Ishikawa (cell line): ENCODE measurements around the gene DYRK4.

Experiments
- CEBPB ChIP-seq: IDR thresholded peaks from 2 replicates; pipeline ENCODE4 v1.6.1; 2012
- CREB1 ChIP-seq: IDR thresholded peaks from 2 replicates; pipeline ENCODE4 v1.6.1; 2012; ENCODE audit warnings: low read depth
- EGR1 ChIP-seq: IDR thresholded peaks from 2 replicates; pipeline ENCODE4 v1.6.1; 2012
- EP300 ChIP-seq: IDR thresholded peaks from 2 replicates; pipeline ENCODE4 v1.6.1; 2012; ENCODE audit warnings: borderline replicate concordance
- FOXM1 ChIP-seq: IDR thresholded peaks from 2 replicates; pipeline ENCODE4 v1.6.1; 2012; ENCODE audit warnings: low read depth, borderline replicate concordance
- MAX ChIP-seq: IDR thresholded peaks from 2 replicates; pipeline ENCODE4 v1.6.1; 2012
- NFIC ChIP-seq: IDR thresholded peaks from 2 replicates; pipeline ENCODE4 v1.6.1; 2012
- RAD21 ChIP-seq: IDR thresholded peaks from 2 replicates; pipeline ENCODE4 v1.6.1; 2012; ENCODE audit warnings: low read depth
- REST ChIP-seq: IDR thresholded peaks from 2 replicates; pipeline ENCODE4 v1.6.1; 2012; ENCODE audit warnings: low read depth, mild to moderate bottlenecking
- TAF1 ChIP-seq: IDR thresholded peaks from 2 replicates; pipeline ENCODE4 v1.6.1; 2012; ENCODE audit warnings: low read depth, mild to moderate bottlenecking
- TCF12 ChIP-seq: IDR thresholded peaks from 2 replicates; pipeline ENCODE4 v1.6.1; 2012; ENCODE audit warnings: low read depth
- TEAD4 ChIP-seq: IDR thresholded peaks from 2 replicates; pipeline ENCODE4 v1.6.1; 2012
- USF1 ChIP-seq: IDR thresholded peaks from 2 replicates; pipeline ENCODE4 v1.6.1; 2012
- YY1 ChIP-seq: IDR thresholded peaks from 2 replicates; pipeline ENCODE4 v1.6.1; 2012; ENCODE audit warnings: low read depth
- ZBTB7A ChIP-seq: IDR thresholded peaks from 2 replicates; pipeline ENCODE4 v1.6.1; 2012; ENCODE audit warnings: low read depth

DYRK4 gene

GRCh38 chr12:4603946-4604345 lies 41.9 kb downstream of the DYRK4 start:
- TF ChIP-seq YY1 (no peak), CEBPB (no peak), TAF1 (no peak), NFIC (no peak), FOXM1 (no peak)

- TF ChIP-seq YY1: peak; percentile 33
- peak; percentile 57; the same call in 1 of the 2 replicates for TF ChIP-seq TAF1
- peak; percentile 90 for TF ChIP-seq MAX
- TF ChIP-seq CEBPB: peak; percentile 27; the same call in 1 of the 2 replicates
- TF ChIP-seq TCF12: peak; percentile 57
- TF ChIP-seq EGR1: no peak
- TF ChIP-seq USF1: no peak
- peak; percentile 71 for TF ChIP-seq RAD21
Observed at GRCh38 chr12:4604684-4605193, 42.7 kb downstream of the DYRK4 start.

- TF ChIP-seq USF1: no peak
- no peak for TF ChIP-seq EP300
- no peak for TF ChIP-seq YY1
- no peak for TF ChIP-seq ZBTB7A
- TF ChIP-seq RAD21: no peak
- TF ChIP-seq REST: no peak
- no peak for TF ChIP-seq CREB1
- no peak for TF ChIP-seq TEAD4
Observed at GRCh38 chr12:4607056-4607455, 45.0 kb downstream of the DYRK4 start.

- TF ChIP-seq CREB1 (no peak), EP300 (no peak), TCF12 (no peak), FOXM1 (no peak), MAX (no peak), CEBPB (no peak)
Observed at GRCh38 chr12:4609071-4609470, 47.1 kb downstream of the DYRK4 start.

GRCh38 chr12:4610481-4610880 lies 48.5 kb downstream of the DYRK4 start:
- TF ChIP-seq NFIC: no peak
- no peak for TF ChIP-seq TEAD4
- no peak for TF ChIP-seq USF1
- TF ChIP-seq RAD21: no peak
- no peak for TF ChIP-seq CEBPB
- no peak for TF ChIP-seq FOXM1
- TF ChIP-seq ZBTB7A: no peak
- TF ChIP-seq CREB1: no peak
- no peak for TF ChIP-seq YY1
- TF ChIP-seq EP300: no peak
- no peak for TF ChIP-seq TAF1
- TF ChIP-seq EGR1: no peak
- TF ChIP-seq TCF12: no peak
- no peak for TF ChIP-seq REST
- TF ChIP-seq MAX: no peak

- TF ChIP-seq EP300: no peak
- no peak for TF ChIP-seq RAD21
- TF ChIP-seq ZBTB7A: no peak
- no peak for TF ChIP-seq CREB1
- TF ChIP-seq CEBPB: no peak
- TF ChIP-seq NFIC: no peak
- no peak for TF ChIP-seq YY1
- no peak for TF ChIP-seq REST
- no peak for TF ChIP-seq TAF1
- TF ChIP-seq EGR1: no peak
- TF ChIP-seq FOXM1: no peak
- no peak for TF ChIP-seq TEAD4
- no peak for TF ChIP-seq TCF12
- TF ChIP-seq MAX: no peak
- TF ChIP-seq USF1: no peak
Observed at GRCh38 chr12:4615667-4616066, 53.7 kb downstream of the DYRK4 start.
